Measurements from ENCODE around the gene GATAD2A. TPM values are rescaled to one million over a fixed set of nuclear protein-coding genes. Genes with fewer than 3 reads are reported as not detected.

The GATAD2A gene
- total and polyA plus RNA-seq, 10 of the 15 experiments (the other 5 are each of a cell fraction or from before 2014, with no cell fraction given), result 2.6 to 173 (median 32.0) TPM

- TF ChIP-seq E4F1 (IDR thresholded peaks at IDR 0.05; ENCODE audit: borderline replicate concordance, partially characterized antibody) (peak; percentile 96), PAX8 (IDR thresholded peaks at IDR 0.05) (no peak), PRDM15 (CRISPR knock-in tag; IDR thresholded peaks at IDR 0.05) (no peak; the same call in 1 of the 2 replicates), RELB (IDR thresholded peaks at IDR 0.05; ENCODE audit: low read depth) (no peak), POU2F2 (IDR thresholded peaks at IDR 0.05; ENCODE audit: borderline replicate concordance, low read depth, low read length) (peak; percentile 69; the same call in 1 of the 3 replicates), MAX (IDR thresholded peaks at IDR 0.05; ENCODE audit: low read depth, low read length) (no peak; the same call in 1 of the 2 replicates), ATF7 (IDR thresholded peaks at IDR 0.05; ENCODE audit: low read depth) (no peak), CHD4 (IDR thresholded peaks at IDR 0.05) (no peak), FOXM1 (IDR thresholded peaks at IDR 0.05; ENCODE audit: low read depth, low read length) (no peak), IKZF1 (conservative IDR thresholded peaks at IDR 0.05) (peak; percentile 44), NFXL1 (IDR thresholded peaks at IDR 0.05; ENCODE audit: borderline replicate concordance) (no peak), TARDBP (IDR thresholded peaks at IDR 0.05; ENCODE audit: borderline replicate concordance) (no peak), ESRRA (IDR thresholded peaks at IDR 0.05; ENCODE audit: low read length) (no peak), TCF3 (IDR thresholded peaks at IDR 0.05; ENCODE audit: borderline replicate concordance, insufficient read depth, low read depth, low read length) (0 out of 2 replicates have a peak, but pooled peaks have one; percentile 55), SPI1 (IDR thresholded peaks at IDR 0.05; ENCODE audit: borderline replicate concordance, insufficient read depth, low read depth, low read length) (no peak), FOXK2 (IDR thresholded peaks at IDR 0.05) (no peak), IKZF2 (IDR thresholded peaks at IDR 0.05) (no peak; a peak in 1 of 4 replicates), IRF5 (IDR thresholded peaks at IDR 0.05; ENCODE audit: borderline replicate concordance) (no peak), PKNOX1 (IDR thresholded peaks at IDR 0.05) (peak; percentile 100)
Measured at GRCh38 chr19:19385131-19385895, 20.2 kb upstream of the GATAD2A start (continued).

Data from GM12878 (cell line).